Tongue (tissue), 2 donors: Measurements from ENCODE around the gene ALDH7A1. TPM values are rescaled to one million over a fixed set of nuclear protein-coding genes. Genes with fewer than 3 reads are reported as not detected.
"Not testable (repeated sequence)": the region's sequence is repeated elsewhere in the genome, so short reads cannot be mapped to it uniquely, and the experiment has no call there.

Source experiments
- DNase-seq: peaks from one replicate; pipeline ENCODE4 v3.0.0-alpha.2; 2015
- total RNA-seq: library from RNA; depleted of rRNA; stranded (reverse); fragments of >200 nt; gene quantifications from one replicate; pipeline ENCODE4 v1.2.3, GENCODE V29; 2014

ALDH7A1 gene
- total RNA-seq = 45.2 TPM

DNA sequence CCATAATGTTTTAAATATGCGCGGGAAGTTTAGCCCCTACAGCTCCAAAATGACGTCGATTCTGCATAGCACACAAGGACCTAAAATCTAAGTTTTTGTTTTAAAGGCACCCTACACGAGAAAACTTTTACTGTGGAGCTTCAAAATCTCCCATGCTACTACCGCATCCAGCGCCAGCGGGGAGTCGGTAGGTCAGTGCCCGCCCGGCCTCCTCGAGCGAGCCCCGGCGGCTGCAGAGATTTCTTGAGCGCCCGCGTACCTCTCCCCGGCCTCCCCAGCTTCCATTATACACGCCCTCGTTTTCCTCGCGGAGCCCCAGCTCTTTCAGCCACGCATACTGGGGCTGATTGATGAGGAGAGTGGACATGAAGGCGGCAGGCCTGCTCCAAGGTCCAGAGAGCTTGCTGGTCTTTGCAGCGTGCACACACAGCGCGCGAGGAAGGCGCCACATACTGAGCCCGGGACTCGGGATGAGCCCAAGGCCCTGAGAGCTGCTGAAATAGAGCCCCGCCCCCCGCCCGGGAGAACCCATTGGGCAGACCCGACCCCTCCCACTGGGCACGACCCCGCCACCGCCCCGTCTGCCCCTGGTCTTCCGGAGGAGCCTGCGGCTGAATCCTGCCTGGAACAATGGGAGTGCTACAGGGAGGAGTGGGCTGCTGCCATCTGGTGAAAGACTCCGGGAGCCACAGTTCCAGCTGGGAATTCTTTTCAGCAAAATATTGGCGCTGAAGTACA, at the start of gene ALDH7A1:
Gene ALDH7A1, minus strand, starts transcription at position 472 of the 738 bp plus-strand sequence. Its CDS starts 21 bp downstream, at position 451.
- DNase-seq = peak; percentile 98

DNA sequence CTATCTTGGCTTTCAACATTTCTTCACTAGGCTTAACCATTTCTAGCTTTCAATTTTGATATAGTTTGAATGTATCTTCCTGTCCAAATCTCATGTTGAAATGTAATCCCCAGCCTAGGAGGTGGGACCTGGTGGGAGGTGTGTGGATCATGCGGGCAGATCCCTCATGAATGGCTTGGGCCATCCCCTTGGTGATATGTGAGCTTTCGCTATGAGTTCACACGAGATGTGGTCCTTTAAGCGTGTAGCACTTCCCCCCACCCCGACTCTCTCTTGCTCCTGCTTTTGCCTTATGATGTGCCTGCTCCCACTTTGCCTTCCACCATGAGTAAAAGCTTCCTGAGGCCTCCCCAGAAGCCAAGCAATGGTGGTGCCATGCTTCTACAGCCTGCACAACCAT, 46.4 kb upstream of the ALDH7A1 start:
- DNase-seq = no peak

DNA sequence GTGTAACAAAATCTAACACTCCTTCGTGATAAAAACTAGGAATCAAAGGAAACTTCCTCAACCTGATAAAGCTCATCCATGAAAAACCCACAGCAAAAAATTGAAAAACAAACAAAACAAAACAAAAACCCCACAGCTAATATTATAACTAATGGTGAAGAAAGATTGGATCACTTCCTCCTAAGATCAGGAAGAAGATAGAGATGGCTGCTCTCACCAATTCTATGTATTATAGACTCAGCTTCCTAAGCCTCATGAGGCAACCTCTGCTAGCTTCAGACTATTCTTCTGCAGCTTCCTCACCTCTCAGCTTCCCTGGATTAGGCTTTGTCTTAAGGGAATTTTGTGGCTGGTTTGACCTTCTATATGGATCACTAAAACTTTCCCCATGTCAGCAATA, 45.8 kb upstream of the ALDH7A1 start:
- no peak for DNase-seq

DNA sequence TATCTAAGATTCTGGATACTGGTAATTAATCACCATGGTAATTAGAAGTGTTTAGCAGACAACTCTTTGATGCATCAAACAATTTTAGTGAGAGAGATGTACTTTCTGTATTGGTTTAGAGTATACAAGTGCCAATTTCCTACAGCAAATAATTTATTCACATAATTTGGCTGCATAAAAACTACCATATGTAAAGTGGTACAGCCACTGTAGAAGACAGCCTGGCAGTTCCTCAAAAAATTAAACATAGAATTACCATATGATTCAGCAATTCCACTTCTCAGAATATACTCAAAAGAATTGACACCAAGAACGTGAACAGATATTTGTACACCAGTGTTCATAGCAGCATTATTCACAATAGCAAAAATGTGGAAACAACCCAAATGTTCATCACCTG, 41.9 kb upstream of the ALDH7A1 start:
- DNase-seq = no peak

DNA sequence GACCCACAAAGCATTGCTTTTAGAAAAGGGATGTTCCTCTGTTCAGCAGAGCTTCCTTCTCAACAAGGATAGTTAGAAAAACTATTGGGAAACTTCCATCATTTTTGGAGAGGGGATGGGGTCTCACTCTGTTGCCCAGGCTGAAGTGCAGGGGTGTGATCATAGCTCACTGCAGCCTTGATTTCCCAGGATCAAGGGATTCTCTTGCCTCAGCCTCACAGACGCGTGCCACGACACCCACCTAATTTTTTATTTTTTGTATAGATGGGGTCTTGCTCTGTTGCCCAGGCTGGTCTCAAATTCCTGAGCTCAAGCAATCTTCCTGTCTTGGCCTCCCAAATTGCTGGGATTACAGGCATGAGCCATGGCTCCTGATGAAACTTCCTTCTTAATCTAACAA, 40.6 kb upstream of the ALDH7A1 start:
- no peak for DNase-seq

DNA sequence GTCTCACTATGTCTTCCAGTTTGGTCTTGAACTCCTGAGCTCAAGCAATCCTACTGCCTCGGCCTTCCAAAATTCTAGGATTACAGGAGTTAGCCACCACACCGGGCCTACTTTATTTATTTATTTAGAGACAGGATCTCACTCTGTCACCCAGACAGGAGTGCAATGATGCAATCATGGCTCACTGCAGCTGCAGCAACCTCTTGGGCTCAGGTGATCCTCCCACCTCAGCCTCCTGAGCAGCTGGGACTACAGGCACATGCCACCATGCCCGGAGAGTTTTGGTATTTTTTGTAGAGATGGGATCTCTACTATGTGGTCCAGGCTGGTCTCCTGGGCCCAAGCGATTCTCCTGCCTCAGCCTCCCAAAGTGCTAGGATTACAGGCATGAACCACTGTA, 38.5 kb upstream of the ALDH7A1 start:
- DNase-seq = no peak

DNA sequence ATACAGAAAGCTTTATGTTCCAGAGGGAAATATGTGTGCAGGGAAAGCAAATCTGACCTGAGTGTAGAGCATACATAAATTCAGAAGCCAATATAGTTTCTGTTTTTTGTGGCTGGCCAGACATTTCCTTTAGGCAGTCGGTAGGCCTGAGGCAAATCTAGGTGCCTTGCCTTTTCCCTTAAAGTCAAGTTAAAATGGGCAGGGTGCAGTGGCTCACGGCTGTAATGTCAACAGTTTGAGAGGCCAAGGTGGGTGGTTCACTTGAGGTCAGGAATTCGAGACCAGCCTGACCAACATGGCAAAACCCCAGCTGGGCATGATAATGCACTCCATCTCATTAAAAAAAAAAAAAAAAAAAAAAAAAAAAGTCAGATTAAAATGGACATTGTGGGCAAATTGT, 36.9 kb upstream of the ALDH7A1 start:
- no peak for DNase-seq

DNA sequence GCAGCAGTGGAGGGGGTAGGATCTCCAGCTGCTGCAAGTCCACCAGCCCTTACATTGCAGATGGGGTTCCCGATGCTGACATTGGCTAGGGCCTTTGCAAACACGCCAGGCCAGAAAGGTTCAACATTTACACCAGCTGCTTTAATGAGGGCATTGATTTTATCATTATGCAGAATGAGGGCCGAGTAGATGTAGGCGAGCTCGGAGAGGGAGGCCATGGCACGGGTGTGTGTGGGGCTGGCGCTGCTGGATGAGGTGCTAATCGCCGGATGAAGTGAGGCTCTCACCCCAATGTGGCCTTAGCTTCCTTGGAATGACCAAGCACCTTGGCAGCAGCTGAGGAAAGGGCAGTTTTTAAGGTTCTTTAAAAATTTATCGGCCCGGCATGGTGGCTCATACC, 33.1 kb upstream of the ALDH7A1 start:
- no peak for DNase-seq

DNA sequence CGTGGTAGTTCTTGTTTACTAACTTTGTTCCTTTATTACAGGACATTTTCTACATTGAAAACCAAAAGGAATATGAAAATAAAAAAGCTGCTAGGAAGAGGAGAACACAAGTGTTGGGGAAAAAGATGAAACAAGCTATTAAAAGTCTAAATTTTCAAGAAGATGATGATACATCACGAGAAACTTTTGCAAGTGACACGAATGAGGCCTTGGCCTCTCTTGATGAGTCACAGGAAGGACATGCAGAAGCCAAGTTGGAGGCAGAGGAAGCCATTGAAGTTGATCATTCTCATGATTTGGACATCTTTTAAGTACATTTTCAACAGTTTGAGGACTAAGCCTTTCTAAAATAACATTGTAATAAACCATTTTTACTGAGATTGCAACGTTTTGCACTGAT, 29.5 kb upstream of the ALDH7A1 start:
- DNase-seq = no peak

DNA sequence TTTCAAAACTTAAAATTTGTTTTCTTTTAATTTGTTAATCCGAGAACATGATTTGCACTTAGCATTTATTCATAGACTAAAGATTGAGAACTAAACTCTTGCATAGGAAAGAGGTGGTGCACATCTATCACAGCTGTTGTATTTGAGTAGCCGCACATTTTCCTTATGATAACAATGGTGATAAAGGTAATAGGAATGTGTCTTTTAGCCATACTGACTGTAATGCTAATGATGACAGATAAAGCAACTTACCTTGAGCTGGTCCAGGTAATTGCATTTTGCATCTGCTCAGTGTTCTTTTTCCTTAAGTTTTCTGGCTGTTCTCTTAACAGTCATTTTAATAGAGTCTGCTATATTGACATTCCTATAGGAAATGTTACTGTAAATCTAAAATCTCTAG, 24.8 kb upstream of the ALDH7A1 start:
- DNase-seq = no peak

DNA sequence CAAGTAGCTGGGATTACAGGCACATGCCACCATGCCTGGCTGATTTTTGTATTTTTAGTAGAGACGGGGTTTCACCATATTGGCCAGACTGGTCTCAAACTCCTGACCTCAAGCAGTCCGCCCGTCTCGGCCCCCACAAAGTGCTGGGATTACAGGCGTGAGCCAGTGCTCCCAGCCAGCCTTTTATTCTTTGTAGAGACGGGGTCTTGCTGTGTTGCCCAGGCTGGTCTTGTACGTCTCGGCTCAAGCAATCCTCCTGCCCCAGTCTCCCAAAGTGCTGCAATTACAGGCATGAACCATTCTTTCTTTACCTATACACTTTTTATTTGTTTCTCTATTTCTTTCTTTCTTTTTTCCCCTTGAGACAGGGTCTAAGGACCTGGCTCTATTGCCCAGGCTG, 22.6 kb upstream of the ALDH7A1 start:
- DNase-seq = not testable (repeated sequence)

DNA sequence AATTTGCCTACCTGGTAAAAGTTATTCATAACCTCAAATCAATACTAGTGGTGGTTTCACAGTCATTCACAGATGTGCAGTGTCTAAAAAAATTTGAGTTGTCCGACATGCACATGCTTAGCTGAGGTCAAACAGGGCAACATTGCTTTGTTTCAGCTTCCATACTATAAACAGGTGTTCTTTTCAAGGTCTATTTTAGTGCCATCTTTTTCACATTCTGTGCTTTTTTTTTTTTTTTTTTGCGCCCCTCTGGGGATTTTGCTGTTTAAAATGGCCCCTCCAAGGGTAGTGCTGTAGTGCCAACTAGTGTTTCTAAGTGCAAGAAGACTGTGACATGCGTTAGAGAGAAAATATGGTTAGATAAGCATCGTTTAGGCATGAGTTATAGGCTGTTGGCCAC, 20.3 kb upstream of the ALDH7A1 start:
- DNase-seq = no peak

DNA sequence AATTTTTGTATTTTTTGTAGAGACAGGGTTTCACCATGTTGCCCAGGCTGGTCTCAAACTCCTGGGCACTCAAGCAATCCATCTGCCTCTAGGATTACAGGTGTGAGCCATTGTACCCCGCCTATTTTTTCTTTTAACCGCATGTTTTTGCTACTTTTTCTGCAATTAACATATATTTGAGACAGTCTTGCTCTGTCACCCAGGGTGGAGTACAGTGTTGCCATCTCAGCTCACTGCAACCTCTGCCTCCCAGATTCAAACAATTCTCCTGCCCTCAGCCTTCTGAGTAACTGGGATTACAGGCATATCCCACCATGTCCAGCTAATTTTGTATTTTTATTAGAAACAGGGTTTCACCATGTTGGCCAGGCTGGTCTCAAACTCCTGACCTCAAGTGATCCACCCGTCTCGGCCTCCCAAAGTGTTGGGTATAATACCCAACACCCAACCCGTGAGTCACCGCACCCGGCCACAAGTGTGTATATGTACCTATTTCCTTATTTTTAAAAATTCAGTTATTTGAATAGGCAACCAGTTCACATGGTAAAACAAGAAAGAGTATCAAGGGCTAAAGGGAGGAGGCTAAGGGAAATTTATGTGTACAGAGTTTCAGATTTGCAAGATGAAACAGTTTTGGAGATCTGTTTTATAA, 19.0 kb upstream of the ALDH7A1 start:
- DNase-seq = no peak

DNA sequence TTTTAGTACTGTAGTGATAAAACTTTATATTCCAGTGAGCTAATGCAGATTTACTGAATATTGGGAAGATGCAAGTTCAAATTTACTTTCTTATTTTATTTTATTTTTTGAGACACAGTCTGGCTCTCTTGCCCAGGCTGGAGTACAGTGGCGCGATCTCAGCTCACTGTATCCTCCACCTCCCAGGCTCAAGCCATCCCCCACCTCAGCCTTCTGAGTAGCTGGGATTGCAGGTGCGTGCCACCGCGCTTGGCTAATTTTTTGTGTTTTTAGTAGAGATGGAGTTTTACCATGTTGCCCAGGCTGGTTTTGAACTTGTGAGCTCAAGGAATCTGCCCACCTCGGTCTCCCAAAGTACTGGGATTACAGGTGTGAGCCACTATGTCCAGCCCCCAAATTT, 15.6 kb upstream of the ALDH7A1 start:
- no peak for DNase-seq

DNA sequence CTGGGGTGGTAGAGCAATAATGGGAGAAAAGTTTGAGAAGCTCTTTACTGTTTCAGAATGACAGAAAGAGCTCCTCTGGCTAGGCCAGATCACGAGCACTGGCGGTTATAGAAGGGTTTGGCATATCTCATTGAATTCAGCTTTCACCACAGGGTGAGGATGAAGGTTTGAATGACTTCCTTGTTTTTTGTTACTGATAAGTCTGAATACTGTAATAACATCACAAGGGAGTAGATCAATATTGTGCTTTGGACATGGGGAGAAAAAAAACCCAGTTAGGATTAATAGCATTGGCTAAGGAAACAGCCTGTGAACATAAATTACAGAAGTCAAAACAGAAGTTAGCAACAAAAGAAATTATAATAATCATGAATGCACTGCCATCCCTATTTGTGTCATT, 15.1 kb upstream of the ALDH7A1 start:
- DNase-seq = no peak

DNA sequence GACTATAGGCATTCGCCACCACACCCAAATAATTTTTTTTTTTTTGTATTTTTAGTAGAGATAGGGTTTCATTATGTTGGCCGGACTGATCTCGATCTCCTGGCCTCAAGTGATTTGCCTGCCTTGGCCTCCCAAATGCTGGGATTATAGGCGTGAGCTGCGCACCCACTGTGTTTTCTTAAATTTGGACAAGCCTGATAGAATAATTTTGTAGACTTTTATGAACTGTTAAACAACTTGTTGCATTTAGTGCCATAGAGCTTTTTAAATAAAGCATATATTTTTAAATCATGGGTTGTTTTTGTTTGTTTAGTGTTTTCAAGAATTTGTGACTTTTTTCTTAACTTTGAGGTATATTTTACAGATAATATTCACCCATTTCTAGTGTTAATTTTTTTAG, 10.5 kb upstream of the ALDH7A1 start:
- DNase-seq = no peak

DNA sequence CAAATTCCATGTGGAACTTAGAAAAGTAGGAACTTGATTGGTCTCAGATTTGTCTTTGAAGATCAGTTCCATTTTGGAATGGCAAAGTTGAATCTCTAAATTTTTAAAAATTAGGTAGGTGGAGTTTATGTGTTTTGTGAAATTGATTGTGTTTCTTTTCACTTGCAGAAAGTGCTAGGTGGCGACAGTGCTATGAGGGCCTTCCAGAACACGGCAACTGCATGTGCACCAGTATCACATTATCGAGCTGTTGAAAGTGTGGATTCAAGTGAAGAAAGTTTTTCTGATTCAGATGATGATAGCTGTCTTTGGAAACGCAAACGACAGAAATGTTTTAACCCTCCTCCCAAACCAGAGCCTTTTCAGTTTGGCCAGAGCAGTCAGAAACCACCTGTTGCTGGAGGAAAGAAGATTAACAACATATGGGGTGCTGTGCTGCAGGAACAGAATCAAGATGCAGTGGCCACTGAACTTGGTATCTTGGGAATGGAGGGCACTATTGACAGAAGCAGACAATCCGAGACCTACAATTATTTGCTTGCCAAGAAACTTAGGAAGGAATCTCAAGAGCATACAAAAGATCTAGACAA, 8.5 kb upstream of the ALDH7A1 start:
- no peak for DNase-seq

DNA sequence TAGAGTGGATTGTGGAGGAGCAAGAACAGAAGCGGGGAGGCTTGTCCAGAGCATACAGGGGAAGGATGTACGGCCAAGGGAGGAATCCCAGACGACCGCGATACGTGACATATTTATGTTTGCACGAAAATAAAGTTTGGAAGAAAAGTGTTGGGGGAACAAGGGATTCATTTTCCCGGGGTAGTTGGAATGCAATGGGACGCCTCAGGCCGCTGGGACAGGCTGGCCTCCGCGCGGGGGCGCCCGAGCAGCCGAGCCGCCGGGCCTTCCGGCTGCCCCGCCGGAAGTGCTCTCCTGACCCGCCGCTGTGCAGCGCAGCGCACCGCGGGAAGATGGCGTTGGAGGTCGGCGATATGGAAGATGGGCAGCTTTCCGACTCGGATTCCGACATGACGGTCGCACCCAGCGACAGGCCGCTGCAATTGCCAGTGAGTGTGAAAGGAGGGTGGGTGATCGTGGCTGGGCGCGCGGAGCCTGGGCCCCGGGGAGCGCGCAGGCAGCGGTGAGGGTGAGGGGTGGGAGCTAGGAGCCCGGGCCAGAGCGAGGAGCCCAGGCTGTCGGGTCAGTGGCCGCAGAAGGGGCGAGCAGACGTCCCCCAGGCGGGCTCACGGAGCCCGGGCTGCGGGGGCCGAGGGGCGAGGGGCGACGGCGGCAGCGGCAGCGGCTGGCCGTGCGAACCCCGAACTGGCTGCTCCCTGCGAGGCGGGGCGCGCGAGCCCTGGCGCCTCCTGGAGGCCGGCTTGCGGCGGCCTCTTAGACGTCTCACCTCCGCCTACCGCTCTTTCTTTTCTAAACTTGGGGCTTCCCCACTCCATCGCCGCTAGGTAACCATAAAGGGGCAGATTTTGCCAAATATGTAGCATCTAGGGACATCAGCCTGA, 5.9 kb upstream of the ALDH7A1 start, which contains the start of gene PHAX:
Gene PHAX, plus strand, starts transcription at position 317 of the 881 bp plus-strand sequence. Its CDS starts 16 bp downstream, at position 333.
- DNase-seq = peak; percentile 90

DNA sequence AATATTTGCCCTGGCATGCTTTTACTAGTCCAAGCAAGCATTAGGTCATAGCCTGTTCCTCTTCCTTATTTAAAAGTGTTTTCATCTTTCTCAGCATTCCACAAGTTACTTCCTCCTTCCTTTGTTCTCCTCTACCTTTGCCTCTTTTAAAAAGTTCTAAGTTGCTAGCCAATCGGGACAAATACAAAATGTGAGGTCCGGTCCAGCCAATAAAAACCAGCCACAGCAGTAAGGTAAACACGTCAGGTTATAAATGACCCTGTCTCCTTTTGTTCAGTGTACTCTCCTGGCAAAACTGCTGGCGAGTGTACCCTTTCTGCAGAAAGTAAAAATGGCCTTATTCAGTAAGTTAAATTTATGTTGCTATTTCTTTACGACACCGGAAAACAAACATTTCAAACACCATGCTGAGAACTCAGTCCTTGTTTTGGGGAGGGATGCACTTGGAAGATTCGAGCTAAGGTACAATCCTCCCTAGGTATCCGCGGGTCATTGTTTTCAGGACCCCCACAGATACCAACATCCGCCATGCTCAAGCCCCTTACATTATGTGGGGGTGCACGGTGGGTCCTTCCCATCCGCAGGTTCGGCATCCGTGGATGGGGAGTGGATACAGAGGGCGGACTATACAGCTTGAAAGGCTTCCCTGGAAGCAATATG, 5.1 kb upstream of the ALDH7A1 start:
- not testable (repeated sequence) for DNase-seq

DNA sequence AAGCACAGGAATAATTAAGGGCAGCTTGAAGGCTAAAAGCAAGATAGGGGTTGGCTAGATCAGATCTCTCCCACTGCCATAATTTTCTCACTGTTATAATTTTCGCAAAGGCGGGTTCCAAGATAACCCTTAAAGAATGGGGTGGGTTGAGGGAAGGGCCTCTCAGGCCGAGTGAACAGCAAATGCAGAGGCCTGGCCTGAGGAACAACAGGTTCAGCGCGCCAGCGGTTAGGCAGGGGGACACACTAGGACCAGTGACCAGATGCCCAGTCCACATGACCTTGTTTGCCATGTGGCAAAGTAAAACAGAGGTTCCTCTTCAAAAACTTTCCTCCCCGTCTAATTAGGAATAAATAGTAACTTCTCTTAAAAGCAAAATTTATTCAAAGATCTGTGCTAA, 4.5 kb upstream of the ALDH7A1 start:
- DNase-seq = no peak

DNA sequence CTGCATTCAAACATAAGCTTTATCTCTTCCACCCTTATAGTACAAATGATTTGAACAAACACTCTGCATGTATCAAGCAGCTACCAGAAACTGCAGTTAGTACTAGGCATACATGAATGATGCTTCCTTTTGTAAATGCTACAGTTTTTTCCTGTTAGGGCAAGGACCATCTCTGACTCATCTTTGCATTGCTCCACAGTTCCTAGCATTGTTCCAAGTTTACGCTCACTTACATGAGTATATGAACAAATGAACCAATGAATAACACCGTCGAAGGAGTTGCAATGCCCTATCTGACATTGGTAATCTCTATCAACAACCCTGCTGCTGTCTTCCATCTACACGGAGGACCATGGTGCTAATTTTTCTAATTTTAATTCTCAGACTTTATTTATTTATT, 2.1 kb upstream of the ALDH7A1 start:
- no peak for DNase-seq

DNA sequence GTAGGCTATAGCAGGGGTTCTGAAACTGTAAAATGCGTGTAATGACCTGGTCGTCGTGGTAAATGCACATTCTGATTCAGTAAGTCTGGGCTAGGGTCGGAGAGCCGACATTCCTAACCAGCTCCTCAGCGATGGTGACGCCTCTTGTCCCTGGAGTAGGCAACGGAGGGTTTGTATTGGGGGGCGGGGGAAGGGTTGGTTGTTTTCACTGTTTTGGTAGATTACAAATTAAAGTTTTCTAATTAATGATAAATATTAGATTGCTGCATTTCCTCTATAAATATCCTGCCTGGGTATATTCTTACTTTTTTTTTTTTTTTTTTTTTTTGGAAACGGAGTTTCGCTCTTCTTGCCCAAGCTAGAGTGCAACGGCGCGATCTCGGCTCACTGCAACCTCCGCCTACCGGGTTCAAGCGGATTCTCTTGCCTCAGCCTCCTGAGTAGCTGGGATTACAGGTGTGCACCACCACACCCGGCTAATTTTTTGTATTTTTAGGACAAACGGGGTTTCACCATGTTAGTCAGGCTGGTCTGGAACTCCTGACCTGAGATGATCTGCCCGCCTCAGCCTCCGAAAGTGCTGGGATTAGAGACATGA, 566 bp upstream of the ALDH7A1 start:
- no peak for DNase-seq
